NT2/D1 (cell line): ENCODE data around the gene ERICH4.

Experiments
- DNase-seq: peaks from one replicate; pipeline ENCODE4 v3.0.0-alpha.2; 2011; ENCODE audit warnings: low read depth, low spot score
- H3K27me3 ChIP-seq: 2 replicates; pipeline ENCODE4 v1.6.0; 2011; ENCODE audit warnings: mild to moderate bottlenecking; ENCODE audit not compliant: insufficient read length, insufficient read depth
- H3K36me3 ChIP-seq: 2 replicates; pipeline ENCODE4 v1.6.1; 2011; ENCODE audit warnings: mild to moderate bottlenecking, low read length, mixed read lengths; ENCODE audit not compliant: insufficient read depth, insufficient read length
- H3K4me1 ChIP-seq: 2 replicates; pipeline ENCODE4 v1.5.1; 2011; ENCODE audit not compliant: insufficient read depth, insufficient read length
- H3K4me3 ChIP-seq: 2 replicates; pipeline ENCODE4 v1.5.1; 2011; ENCODE audit warnings: low read depth; ENCODE audit not compliant: insufficient read length
- H3K9ac ChIP-seq: 2 replicates; pipeline ENCODE4 v1.6.0; 2011; ENCODE audit warnings: low read depth; ENCODE audit not compliant: insufficient read length
- H3K9me3 ChIP-seq: 2 replicates; pipeline ENCODE4 v1.5.1; 2011; ENCODE audit warnings: mild to moderate bottlenecking, low read length; ENCODE audit not compliant: insufficient read depth
- SUZ12 ChIP-seq: IDR thresholded peaks from 2 replicates; pipeline ENCODE4 v1.6.1; 2011; ENCODE audit not compliant: insufficient read length, insufficient read depth; ENCODE audit errors: extremely low read depth
- YY1 ChIP-seq: IDR thresholded peaks from 2 replicates; pipeline ENCODE4 v1.6.1; 2011; ENCODE audit not compliant: insufficient read length, insufficient read depth
- ZNF274 ChIP-seq: IDR thresholded peaks from 2 replicates; pipeline ENCODE4 v1.6.1; 2011; ENCODE audit warnings: mild to moderate bottlenecking, low read depth, low read length

ERICH4 gene

GRCh38 chr19:41492843-41493242 lies 49.9 kb downstream of the ERICH4 start:
- TF ChIP-seq ZNF274 (no peak), YY1 (no peak), SUZ12 (no peak)
- Histone ChIP-seq H3K4me3 (no peak overlapping the region), H3K36me3 (no peaks in the 10 kb centered on the region), H3K4me1 (no peaks in the 10 kb centered on the region), H3K9me3 (no peaks in the 10 kb centered on the region), H3K27me3 (peaks cover 38% of the 10 kb centered on the region), H3K9ac (no peak overlapping the region)
- no peak for DNase-seq
